Epithelial cell of proximal tubule (primary cell): Measurements from ENCODE around the gene EFNA2. TPM values are rescaled to one million over a fixed set of nuclear protein-coding genes. Genes with fewer than 3 reads are reported as not detected.
A peak's percentile ranks its signal among the peaks of the same experiment; 100 is the strongest.

Experiments
- DNase-seq: peaks from one replicate; pipeline ENCODE4 v3.0.0-alpha.2; 2011; ENCODE audit warnings: low read depth
- H3K4me3 ChIP-seq: 2 replicates; pipeline ENCODE4 v1.5.1; 2011; ENCODE audit warnings: low read depth, mild to moderate bottlenecking, low read length
- CTCF ChIP-seq: conservative IDR thresholded peaks from 2 replicates; pipeline ENCODE4 v1.5.1; 2012; ENCODE audit warnings: low read depth, mild to moderate bottlenecking, low read length
- total RNA-seq: library from RNA; depleted of rRNA; stranded (reverse); fragments of >200 nt; gene quantifications from 2 replicates; pipeline ENCODE4 v1.2.3, GENCODE V29; 2015

EFNA2 gene
- total RNA-seq, 1 donor from 2014 or later: 0.23 TPM

- no peak overlapping the region for H3K4me3 ChIP-seq
- DNase-seq: no peak
- no peak for TF ChIP-seq CTCF
Measured at GRCh38 chr19:1268226-1269064, 17.2 kb upstream of the EFNA2 start.

- DNase-seq: no peak
- peak within 1 kb of the TSS; percentile 64 for H3K4me3 ChIP-seq
- no peak for TF ChIP-seq CTCF
Measured at GRCh38 chr19:1269065-1269477, 16.6 kb upstream of the EFNA2 start, which contains the start of gene CIRBP. CIRBP (plus strand) TSS chr19:1269332; CDS start chr19:1270934, 1,602 bp downstream.

DNA sequence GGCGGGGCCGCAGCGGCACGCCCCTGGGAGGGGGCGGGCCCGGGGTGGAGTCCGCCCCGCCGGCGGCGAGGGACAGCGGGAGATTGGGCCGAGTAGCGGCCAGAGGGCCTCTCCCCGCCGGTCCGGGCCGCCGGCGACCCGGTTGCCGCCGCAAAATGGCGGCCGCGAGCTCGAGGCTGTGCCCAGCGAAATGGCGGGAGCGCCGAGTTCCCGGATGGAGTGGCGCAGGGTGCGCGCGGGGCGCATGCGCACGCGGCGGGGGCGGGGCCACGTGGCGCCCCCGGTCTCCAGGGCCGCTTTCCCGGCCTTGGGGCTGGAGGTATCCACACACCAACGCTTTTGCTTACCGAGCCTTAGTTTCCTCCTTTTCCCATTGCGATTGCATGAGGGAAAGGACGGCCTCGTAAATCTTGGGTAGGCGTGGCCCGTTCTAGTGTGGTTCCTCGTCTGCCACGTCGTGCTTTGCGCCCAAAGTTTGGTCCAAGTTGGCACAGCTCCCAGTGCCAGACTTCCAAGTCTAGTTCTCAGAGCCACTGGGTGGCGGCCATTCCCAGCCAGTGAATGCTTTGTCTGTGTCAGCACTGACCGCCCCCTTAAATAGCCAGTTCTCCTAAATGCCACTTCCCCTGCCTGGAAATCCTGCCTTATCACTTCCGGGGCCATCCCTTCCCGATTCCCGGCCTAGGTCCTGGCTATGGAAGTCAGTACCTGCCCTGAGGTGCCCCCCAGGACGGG lies 16.0 kb upstream of the EFNA2 start:
- peak; percentile 21 for TF ChIP-seq CTCF
- DNase-seq: no peak
- peak overlapping the region; percentile 64 for H3K4me3 ChIP-seq

- no peak for TF ChIP-seq CTCF
- no peak for DNase-seq
- H3K4me3 ChIP-seq: peak overlapping the region; percentile 64
Measured at GRCh38 chr19:1270213-1270853, 15.3 kb upstream of the EFNA2 start.

DNA sequence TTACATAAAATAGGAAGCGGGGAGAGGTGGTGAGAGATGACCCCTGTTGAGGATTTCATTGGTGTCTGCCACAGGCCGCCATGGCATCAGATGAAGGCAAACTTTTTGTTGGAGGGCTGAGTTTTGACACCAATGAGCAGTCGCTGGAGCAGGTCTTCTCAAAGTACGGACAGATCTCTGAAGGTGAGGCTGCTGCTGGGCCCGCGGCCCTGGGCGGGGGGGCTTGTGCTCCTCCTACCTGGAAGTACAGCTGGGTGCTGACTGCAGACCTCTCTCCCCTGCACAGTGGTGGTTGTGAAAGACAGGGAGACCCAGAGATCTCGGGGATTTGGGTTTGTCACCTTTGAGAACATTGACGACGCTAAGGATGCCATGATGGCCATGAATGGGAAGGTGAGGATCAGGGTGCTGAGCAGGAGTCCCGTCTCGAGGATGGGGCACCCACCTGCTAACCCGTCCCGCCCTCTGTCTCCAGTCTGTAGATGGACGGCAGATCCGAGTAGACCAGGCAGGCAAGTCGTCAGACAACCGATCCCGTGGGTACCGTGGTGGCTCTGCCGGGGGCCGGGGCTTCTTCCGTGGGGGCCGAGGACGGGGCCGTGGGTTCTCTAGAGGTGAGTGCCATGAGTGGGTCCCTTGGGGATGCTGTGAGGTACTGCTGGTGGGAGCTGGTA lies 14.7 kb upstream of the EFNA2 start:
- no peak for TF ChIP-seq CTCF
- DNase-seq: no peak
- H3K4me3 ChIP-seq: peak overlapping the region; percentile 64
